DMS79 treated with DMSO at 0.1 percent for 48 hours (cell line): Measurements from ENCODE around the gene SERPINA3.
"Not testable (repeated sequence)": the region's sequence is repeated elsewhere in the genome, so short reads cannot be mapped to it uniquely, and the experiment has no call there.

Source experiments
- DNase-seq: peaks from one replicate; lab custom pipeline; 2025; lab: John Stamatoyannopoulos, UW

SERPINA3 gene

DNA sequence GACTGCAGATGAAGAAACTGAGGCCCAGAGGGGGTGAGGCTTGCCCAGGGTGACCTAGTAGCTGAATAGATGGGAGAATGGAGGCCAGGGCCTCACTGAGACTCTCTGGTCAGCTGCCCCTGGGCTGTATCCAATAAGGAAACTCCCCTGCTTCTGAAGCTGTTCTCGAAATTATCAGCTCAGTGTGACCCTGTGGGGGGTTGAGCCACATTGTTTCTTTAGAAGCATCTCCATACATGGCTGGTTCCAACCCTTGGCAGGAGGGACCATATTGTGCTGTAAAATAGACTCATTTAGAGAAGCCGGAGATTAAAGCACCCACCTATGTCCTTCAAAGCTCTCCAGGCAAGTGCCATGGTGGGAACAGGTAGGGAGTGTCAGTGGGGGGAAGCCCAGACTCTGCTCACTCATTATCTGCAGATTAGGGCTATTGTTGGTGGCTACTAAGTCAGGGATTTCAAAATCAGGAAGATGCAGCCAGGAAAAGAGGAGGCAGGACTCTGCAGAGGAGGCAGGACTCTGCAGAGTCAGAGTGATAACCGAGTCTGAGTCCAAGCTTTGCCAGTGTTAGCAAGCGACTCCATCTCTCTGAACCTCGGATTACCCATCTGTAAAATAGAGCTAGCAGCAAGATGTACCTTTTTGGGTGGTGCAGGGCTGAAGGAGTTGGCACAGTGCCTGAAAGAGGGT lies 27.5 kb upstream of the SERPINA3 start:
- no peak for DNase-seq

DNA sequence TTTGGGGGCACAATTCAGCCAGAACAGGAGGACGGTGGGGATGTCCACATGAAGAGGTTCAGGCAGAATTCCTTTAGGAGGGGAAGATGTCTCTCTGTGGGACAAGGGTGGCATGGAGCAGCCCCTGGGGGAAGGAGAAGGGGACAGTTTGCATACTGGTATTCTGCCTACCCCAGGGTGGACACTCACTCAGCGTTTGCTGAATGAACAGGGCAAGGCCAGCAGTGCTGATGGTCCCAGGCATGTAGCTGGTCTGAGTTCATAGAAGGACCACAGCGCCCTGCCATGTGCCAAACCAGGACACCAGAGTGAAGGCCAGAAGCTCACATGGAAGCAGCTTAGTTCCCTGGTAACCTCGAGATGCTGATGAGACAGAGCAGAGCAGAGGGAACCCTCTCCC lies 25.6 kb upstream of the SERPINA3 start:
- DNase-seq, result no peak

DNA sequence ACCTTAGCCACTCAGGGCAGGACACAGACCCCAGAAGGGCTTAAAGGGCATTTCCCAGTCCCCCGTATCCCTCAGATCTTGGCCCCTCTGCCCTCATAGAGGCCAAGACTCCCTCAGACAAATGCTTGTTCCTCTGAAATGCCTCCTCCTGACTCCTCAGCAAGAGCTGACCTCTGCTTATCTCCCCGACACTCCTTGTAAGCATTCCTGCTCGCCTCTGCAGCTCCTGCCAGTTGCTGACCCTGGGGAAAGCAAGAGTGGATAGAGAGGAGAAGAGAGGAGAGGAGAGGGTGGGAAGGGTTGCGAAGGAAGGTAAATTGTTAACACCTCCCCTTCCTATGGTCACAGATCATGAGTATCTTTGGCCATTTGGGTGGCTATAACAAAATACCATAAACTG lies 23.9 kb upstream of the SERPINA3 start:
- no peak for DNase-seq

DNA sequence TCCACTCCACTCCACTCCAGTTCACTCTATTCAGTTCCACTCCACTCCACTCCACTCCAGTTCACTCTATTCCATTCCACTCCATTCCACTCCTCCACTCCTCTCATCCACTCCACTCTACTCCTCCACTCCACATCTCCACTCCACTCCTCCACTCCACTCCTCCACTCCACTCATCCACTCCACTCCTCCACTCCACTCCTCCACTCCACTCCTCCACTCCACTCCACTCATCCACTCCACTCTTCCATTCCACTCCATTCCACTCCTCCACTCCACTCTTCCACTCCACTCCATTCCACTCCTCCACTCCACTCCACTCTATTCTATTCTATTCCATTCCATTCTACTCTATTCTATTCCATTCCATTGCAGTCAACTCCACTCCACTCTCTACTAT lies 21.1 kb upstream of the SERPINA3 start:
- no peak for DNase-seq

DNA sequence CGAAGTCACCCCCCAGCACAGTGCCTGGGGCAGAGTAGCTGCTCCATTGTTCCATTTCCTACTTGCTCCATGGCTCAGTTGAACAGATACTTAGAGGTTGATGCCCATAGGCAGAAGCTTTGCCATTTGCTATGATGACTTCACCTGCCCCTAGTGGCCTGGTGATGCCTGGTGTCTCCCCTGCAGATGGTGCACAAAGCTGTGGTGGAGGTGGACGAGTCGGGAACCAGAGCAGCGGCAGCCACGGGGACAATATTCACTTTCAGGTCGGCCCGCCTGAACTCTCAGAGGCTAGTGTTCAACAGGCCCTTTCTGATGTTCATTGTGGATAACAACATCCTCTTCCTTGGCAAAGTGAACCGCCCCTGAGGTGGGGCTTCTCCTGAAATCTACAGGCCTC lies 20.3 kb upstream of the SERPINA3 start:
- DNase-seq, result no peak

DNA sequence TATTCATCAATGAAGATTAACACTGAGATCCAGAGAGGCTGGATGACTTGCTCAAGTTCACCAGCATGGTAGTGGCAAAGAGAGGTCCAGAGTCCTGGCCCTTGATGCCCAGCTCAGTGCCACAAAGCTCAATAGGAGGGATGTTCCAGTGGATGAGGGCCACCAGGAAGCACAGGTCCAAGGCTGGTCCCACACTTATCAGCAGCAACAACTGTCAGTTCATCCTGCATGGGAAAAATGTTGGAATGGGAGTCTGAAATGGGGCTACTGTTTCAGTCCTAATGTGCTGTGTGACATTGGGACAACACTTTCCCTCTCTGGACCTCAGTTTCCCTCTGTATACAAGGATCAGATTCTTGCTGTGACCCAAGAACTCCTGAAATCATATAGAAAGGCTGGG lies 19.7 kb upstream of the SERPINA3 start:
- DNase-seq, result no peak

DNA sequence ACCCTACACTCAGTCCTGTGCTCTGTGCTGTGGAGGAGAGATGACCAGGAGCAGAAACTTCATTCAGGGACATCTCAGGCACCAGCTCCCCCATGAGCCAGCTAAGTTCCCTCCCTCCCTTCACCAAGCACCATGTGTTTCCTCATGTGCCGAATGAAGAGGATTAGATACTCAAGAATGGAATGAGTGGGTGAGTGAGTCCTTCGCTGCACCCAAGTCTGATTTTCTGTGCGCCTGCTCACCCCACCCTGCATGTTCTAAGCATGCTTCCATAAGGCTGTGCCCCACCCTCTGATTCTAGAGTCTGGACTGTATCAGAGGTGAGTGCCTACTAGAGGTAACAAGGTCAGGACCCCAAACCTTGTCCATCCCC lies 18.8 kb upstream of the SERPINA3 start:
- DNase-seq, result no peak

DNA sequence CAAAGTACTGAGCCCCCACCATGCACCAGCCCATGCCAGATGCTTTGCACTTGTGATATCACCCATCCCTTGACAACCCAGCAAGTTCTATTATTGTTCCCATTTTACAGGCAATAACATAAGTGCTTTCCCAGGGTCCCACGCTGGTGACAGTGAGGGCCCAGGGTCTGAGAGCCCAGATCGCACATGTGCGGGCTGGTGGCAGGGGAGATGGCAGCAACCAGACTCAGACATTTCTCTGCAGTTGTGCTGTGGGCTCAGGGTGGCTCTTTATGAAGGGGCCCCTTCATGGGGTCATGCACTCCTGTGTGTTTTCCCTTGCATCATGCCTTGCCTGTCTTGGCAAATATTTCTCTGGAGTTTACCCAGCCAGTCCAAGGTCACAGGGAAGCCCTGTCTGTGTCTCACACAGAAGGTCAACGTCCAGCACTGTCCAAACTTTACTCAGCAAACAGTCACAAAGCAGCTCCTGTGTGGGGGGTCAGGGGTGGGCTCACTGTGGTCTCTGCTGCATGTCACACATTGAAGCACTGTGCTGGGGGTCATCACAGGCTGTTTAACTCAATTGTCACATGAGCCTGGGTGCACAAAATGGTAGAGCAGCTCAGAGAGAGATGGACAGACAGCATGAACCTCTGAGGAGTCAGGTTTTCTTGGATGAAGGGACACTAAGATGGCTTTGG lies 18.3 kb upstream of the SERPINA3 start:
- no peak for DNase-seq

DNA sequence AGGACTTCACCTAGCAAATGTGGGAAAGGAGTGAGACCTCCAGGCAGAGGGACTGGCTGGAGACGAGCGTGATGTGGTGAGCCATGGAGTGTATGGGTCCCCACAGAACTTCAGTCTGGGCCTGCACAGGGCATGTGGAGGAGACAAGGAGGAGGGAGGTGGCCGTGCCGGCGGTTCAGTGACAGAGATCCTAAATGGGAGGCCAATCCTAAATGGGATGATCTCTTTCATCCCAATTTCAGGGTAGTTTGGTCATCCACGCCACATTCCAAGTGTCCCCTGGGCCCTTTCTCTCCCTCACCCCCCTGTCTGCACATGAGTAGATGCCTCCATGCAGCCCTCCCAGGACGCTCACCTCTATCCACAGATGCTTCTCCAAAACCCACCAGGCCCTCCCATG lies 17.8 kb upstream of the SERPINA3 start:
- DNase-seq, result no peak

DNA sequence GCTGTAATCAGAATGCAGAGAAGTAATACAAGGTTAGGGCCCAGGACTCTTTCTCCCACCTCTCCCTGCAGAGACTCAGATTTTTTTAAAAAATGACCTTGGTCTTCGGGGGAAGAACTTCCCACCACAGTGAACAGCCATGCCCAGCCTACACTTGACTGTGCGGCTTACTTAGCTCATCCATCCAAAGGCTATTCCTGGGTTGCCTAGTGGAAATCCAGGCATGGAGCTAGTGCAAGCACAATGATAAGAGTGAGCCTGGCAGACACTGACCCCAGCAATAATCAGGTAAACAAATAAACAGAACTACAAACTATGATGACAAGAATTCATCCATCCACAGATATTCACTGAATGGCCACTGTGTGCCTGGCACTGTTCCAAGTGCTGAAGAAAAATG lies 16.3 kb upstream of the SERPINA3 start:
- no peak for DNase-seq

DNA sequence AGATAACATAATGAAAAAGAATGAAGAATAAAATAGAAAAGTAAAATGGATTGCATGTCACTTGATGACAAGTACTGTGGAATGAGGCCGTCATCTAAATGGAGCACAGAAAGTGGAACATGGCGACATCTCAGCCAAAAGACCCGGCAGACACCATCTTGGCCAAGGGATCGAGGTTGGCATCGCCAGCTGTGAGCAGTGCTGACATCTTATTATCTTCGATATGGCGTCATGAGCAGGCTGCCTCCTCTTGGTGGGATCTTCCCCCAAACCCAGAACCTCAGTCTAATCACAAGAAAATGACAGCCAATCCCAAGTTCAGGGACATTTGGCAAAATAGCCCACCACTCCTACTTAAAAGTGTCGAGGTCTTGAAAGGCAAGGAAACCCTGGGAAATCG lies 15.8 kb upstream of the SERPINA3 start:
- DNase-seq, result no peak

DNA sequence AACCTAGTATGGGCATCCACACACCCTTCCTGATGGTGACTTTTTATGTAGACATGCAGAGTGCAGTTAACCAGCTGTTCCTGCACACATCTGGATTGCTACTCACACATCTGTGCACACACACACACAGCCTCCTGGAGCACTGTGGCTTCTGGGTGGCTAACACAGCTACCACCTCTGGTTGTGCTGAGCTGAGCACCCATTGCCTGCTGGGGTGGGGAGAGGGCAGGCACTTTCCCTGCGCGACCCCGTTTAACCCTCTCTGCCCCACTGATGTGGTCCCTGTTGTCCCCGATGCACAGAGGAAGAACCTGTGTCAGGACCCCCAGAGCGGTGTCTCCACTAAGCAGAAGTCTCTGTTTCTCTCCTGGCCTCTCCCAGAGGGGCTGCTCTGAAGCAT lies 14.4 kb upstream of the SERPINA3 start:
- DNase-seq, result no peak

DNA sequence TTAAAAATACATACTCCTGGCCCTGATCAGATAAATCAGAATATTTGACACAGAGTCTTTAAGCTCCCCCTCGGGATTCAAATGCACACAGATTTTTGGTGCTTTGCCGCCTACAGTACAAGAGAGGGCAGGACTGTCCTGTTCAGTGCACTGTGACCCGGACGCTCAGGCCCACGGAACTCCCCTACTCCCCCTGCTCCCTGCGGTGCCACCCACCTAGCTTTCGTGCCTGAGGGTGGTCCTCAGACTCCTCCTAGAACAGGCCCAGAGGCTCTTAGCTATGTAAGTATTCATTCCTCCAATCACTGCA lies 13.7 kb upstream of the SERPINA3 start:
- DNase-seq, result no peak

DNA sequence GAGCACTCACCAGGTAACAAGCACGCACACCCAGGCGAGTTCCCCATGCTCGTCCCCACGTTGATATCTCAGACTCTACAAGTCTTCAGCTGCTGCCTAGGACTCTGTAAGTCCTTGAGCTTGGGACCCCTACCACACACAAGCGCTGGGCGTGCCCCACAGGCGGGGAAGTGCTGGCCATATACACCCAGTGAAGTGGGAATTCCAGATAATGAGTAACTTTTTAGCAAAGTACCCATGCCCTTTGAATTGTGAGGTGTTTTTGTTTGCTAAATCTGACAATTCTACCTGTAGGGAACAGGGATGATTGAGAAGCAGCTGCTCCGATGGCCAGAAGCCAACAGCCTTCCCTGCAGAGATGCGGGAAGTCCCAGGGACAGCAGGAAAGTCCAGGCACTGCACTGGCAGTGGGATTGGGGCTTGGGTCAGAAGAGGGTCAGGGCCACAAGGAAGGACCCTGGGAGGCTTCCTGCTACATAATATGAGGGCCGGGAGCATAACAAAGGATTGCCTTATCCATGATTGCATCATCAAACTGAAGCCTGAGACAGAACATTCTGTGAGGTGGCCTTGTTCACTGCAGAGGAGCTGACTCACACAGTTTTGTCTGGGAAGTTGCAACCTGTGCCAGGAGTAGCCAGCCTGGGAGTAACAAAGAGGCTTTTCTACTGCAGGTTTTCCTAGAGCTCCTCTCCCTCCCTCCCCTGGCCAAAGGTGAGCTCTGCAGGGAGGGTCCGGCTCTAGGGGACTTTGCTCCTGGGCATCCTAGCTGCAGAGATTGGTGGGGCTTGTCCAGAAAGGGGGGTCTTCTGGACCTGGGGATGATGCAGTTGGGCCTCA lies 13.2 kb upstream of the SERPINA3 start:
- no peak for DNase-seq

DNA sequence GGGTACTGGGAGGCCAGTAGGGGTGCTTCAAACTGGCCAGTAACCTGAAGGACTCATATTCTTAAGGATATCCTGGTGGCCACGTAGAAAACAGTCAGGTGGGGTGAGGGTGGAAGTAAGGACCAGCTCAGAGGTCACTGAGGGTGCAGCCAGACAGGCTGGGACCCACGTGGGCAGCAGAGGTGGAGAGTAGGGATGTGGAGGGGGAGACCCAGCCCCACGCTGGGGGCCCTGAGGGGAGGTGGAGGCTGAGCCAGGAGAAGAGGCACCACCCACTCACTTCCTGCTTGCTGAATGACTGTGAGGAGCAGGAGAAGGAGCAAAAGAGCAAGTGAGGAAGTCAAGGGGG lies 12.6 kb upstream of the SERPINA3 start:
- no peak for DNase-seq

DNA sequence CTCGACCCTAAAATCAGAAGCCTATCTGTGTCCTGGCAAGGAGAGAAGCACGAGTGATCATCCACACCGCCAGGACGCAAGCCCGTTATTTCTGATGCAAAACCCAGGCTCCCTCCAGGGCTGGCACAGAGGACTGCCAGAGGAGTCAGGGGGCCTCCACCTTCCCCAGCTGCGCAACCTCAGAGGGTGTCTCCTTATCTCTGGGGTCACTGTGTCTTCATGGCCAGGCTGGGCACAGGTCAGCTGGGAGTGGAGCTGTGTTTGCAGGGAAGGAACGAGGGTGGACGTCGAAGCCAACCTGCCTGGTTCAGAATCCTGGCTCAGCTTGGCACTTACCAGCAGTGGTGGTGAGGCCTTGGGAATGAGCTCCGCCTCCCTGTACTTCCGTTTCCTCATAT lies 12.0 kb upstream of the SERPINA3 start:
- DNase-seq, result no peak

DNA sequence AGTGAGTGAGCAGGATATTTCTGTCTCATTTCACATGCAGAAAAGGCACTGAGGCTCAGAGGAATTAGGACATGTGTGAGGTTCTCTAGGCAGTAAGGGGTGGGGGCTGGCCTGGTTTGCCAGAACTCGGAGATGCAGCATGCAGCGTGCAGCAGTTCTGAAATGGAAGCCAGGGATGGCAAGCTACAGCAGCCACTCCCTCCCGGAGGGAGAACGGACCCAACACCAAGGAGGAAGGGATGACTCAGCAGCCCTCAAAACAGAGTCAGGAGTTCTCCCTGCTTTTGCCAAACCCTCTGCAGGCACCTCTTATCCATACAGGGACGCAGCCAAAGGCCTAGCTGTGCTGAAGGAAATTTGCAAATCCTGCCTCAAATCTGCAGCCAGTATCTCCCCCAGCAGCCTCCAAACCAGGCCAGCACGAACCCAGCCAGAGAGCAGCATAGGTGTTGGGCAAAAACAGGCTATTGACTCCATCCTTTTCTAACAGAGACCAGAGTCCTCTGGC lies 10.3 kb upstream of the SERPINA3 start:
- no peak for DNase-seq

DNA sequence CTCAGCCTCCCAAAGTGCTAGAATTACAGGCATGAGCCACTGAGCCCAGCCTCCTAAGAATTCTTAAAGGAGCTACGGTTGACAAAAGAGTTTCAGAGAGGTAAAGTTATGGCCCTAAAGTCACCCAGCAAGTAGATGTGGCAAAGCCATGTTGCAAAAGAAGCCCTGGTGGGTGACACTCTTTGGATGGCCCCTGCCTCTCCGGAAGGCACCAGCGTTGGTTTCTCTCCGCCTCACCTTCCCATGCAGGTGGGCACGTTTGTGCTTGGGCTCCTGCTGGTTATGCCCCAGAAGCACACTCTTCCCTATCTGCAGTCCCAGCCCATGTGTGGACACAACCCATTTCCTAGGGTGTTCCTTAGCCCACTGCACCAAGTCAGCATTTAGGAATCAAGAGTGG lies 9.5 kb upstream of the SERPINA3 start:
- DNase-seq, result no peak

DNA sequence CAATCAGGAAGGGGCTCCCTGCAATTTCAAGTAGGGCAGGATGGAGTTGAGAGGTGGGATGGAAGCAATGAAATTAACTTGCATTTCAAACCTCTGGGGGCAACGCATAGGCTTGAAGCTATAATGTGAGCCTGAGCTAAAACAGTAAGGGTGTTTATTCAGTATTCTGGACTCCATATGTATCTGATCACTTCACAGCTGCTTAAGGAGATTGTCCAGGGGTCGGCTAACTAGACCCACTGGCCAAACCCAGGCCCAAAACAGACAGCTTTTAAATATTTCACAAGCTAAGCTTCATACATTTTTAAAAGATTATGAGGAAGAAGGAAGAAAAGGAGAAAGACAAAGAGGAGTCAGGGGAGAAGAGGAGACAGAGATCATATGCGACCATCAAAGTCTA lies 6.8 kb upstream of the SERPINA3 start:
- DNase-seq, result no peak

DNA sequence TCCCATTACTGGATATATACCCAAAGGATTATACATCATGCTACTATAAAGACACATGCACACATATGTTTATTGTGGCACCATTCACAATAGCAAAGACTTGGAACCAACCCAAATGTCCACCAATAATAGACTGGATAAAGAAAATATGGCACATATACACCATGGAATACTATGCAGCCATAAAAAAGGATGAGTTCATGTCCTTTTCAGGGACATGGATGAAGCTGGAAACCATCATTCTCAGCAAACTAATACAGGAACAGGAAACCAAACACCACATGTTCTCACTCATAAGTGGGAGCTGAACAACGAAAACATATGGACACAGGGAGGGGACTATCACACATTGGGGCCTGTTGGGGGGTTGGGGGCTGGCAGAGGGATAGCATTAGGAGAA lies 3.2 kb upstream of the SERPINA3 start:
- DNase-seq, result not testable (repeated sequence)

DNA sequence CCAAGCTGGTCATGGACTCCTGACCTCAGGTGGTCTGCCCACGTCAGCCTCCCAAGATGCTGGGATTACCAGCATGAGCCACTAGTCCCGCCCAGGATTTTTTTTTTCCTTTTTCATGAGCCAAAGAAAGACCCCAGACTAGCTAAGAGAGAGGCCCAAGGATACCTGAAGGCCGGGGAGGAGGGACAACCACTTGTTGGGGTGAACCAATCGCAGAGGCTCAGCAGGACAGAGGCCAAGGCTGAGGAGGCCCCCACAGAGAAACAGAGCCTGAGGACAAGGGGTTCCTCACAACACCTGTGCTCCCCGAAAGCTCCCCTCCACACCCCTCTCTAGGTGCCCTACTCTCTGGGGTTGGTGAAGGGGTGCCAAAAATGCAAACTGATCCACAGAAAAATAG lies 1.0 kb upstream of the SERPINA3 start:
- DNase-seq, result no peak

DNA sequence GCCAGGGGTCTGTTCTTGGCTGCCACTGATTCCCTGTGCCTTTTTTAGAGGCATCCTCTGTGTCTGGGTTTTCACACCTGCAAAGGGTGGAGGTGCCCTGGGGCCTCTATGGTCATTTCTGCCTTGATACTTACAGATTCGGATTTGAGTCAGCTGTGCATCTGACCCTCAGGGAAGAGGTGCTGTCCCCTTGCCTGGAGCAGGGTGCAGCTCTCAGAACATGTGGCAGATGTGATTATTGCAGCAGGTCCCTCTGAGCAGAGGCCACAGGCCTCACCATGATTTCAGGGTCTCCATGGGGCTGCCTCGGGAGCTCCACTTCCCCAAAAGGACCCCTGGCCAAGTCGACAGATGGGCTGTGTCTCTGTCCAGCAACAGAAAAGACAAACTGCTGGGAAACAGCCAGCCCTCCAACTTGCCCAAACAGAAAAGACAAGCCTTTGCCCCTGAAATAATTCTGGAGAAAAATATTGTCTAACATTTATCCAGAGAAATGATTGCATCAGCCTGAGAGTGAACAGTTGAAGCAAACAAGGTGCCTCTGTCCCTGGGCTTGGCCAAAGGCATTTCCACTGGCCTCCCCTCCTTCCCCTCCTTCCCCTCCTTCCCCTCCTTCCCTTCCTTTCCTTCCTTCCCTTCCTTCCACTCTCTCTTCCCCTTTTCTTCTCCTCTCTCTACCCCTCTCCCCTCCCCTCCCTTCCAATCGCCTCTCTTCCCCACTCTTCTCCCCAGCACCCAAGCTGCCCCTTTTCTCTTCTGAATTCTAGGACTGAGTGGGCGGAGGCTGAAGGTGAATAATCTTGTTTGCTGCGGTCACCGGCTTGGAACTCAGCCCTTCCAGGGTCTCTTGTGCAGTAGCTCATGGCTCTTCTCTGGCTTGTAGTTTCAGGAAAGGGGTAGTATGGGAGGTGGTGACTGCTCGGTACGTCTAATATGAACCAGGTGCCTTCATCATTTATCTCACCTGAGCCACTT lies 676 bp downstream of the SERPINA3 start:
- no peak for DNase-seq
